Stimulated activated CD4-positive, alpha-beta T cell treated with anti-CD3 and anti-CD28 coated beads, Interleukin-2, amount 100 ng/mL, for 4 hours (primary cell): ENCODE measurements around the gene VCAN.

Experiments
- DNase-seq: peaks from one replicate; pipeline ENCODE4 v3.0.0-alpha.2; 2020; ENCODE audit warnings: low read depth

Gene VCAN

GRCh38 chr5:83564069-83564749 lies 92.7 kb downstream of the VCAN start:
- DNase-seq, result no peak

DNA sequence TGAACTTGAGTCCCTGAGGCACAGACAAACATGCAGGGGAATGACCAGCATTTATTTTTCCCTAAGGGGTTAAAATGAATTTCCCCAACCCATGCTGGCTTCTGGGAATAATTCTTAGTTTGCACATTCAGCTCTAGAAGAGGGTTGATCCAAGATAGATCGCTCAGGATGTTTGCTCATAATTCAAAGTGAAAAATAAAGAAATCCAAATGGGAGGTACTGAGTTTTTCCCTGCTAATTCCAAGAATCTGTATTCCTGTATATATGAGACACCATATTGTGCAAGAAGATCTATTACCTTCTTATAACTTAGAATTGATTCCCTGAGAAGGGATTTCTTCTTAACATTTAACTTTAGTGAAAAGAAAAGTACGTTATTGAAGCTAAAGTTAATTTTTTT lies 96.2 kb downstream of the VCAN start:
- no peak for DNase-seq

DNA sequence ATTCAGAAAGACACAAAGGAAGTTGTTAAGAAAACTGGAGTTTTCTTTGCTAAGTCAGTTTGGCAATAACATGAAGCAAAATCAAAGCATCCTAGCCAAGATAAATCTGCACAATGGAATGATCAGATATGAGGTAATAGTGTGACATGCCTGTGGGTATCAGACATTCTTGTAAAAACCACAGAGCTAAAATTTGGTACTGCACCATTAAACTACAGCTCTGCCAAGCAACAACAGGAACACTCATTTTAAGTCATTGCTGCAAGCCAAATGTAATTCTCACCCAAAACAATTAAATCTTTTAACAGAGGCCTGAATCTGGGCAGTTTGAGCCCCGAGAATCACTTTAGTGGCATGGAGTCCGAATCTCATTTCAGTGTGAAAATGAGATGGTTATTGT lies 96.6 kb downstream of the VCAN start:
- no peak for DNase-seq

DNA sequence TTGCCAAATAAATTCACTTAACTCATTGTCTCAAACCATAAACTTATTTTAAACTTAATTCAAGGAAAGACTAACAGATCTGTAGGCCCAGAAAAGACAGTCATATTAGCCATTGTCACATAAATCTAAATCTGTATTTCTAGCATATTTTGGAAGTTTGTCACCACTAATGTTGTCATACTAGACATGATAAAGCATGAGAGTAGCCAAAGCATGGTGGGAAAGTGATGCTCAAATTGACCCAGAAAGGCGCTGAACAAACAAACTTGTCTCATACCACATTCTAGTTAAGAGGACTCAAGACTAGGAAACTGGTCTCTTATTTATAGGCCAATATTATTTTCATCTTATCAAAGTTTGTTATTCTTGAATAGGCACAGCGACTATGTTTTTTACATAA lies 99.4 kb downstream of the VCAN start:
- DNase-seq, result no peak

- DNase-seq, result no peak
Measured at GRCh38 chr5:83572271-83572670, 100.7 kb downstream of the VCAN start.

DNA sequence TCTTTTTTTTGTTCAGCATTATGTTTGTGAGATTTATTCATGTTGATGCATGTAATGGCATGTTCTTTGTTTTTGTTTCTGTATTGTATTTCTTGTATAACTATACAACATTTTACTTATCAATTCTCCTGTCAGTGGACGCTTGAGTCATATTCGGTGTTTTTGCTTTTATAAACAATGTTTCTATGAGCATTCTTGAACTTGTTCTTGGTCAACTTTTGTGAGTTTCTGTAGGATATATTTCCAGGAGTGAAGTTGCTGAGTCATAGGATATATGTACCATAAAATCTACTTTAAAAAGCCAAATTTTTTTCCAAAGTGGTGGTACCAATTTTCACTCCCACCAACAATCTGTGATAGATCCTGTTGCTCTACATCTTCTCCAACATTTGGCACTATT lies 104.8 kb downstream of the VCAN start:
- DNase-seq, result no peak

DNA sequence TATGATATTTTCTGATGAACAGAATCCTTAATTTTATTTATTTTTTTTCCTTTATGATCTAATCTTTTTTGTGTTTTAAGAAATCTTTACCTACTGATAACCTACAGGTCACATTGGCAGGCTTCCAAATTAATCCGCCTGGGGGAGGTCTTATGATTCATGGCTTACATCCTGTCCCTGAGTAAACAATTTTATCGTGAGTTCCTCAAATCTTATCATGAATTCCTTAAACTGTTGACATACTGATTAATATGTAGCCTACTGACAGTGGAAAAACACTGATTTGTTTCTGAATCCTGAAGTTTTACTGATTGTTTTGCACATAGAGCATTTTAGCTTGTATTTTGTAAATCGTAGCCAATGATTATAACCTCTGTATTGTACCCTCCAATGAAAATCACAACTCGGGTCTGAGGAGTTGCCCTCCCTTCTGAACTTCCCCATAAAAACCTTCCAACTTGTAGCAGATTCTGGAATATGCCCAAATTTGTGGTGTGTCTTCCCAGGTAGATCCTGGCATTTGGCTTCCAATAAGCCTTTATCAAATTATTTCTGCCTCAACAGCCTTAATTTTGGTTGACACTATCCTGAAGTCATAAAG lies 105.6 kb downstream of the VCAN start:
- no peak for DNase-seq

GRCh38 chr5:83583859-83584258 lies 112.3 kb downstream of the VCAN start:
- DNase-seq, result no peak

GRCh38 chr5:83586874-83587776 lies 115.6 kb downstream of the VCAN start:
- DNase-seq, result no peak

- DNase-seq, result no peak
Measured at GRCh38 chr5:83589786-83590185, 118.2 kb downstream of the VCAN start.

- DNase-seq, result no peak
Measured at GRCh38 chr5:83590966-83591365, 119.4 kb downstream of the VCAN start.

DNA sequence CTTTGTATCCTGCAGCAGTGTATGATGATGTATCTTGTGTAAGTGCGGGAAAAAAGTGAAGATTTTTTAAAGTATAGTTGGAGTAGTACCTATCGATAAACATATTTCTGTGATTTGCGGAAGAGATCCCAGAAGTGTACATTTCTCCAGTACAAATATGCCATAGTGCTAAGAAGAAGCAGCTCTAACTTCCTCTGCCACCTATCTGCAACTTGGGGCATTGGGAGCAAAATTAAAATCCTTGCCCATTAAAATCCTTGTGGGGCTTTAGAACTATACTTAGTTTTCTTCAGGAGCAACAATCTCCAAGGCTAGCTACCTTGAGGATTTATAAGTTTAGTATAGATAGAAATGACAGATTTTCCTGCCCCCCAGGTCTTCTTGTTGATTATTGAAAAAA lies 123.7 kb downstream of the VCAN start:
- no peak for DNase-seq

DNA sequence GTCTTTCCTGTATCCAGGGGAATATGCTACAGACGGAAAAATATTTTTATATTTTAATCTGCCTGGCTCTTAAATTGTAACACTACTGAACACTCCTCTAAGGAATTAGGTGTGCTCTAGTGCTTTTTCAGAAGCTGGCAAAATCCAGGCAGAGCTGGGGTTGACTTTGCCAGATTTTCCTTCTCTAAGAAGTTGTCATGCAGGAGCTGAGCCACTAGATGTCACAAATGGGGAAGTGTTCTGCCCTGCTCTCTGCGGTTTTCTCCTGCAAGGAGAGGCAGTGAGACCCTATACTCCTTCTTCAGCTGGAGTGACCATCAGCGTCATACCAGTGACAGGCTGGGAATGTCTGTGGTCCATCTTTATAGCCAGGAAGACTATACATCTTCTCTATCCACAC lies 136.6 kb downstream of the VCAN start:
- DNase-seq, result no peak

GRCh38 chr5:83614841-83615240 lies 143.3 kb downstream of the VCAN start:
- DNase-seq, result no peak

- no peak for DNase-seq
Measured at GRCh38 chr5:83628360-83628759, 156.8 kb downstream of the VCAN start.
